ENCODE results near the gene GATM. TPM values are rescaled to one million over a fixed set of nuclear protein-coding genes. Genes with fewer than 3 reads are reported as not detected.
A peak's percentile ranks its signal among the peaks of the same experiment; 100 is the strongest.

The GATM gene
- total and polyA plus RNA-seq, 2 of the 4 experiments (the other 2 are of a cell fraction), result 0.10 to 0.18 TPM

- Histone ChIP-seq H3K27ac (ENCODE audit: insufficient read depth, low read length) (no peak overlapping the region), H2BK20ac (ENCODE audit: low read depth, low read length) (no peak overlapping the region), H3K23ac (ENCODE audit: low read depth, low read length) (no peak overlapping the region), H4K8ac (ENCODE audit: low read depth in 2 of 2, low read length in 2 of 2) (no peak overlapping the region), H3K4me1 (ENCODE audit: control insufficient read depth, insufficient read depth, low read length) (no peaks in the 10 kb centered on the region), H3K14ac (replicated peaks; ENCODE audit: low read depth, low read length) (no peak overlapping the region), H3K36me3 (ENCODE audit: control insufficient read depth, insufficient read depth, low read length) (no peaks in the 10 kb centered on the region), H2AK9ac (replicated peaks; ENCODE audit: low read depth, low read length, poor library complexity) (no peak overlapping the region), H3K56ac (ENCODE audit: extremely low read depth, insufficient read depth, low read length) (no peak overlapping the region), H4K91ac (ENCODE audit: insufficient read depth, low read depth, low read length) (no peak overlapping the region), H3K79me1 (ENCODE audit: low read depth in 1 of 2, low read length in 2 of 2) (no peaks in the 10 kb centered on the region), H3K4me2 (ENCODE audit: low read depth, low read length) (no peak overlapping the region), H2BK5ac (ENCODE audit: low read depth, low read length, poor library complexity, severe bottlenecking) (no peak overlapping the region), H3K9me1 (ENCODE audit: insufficient read depth, low read length) (no peaks in the 10 kb centered on the region), H3K27me3 (ENCODE audit: control insufficient read depth, insufficient read depth, low read length) (peaks cover 3% of the 10 kb centered on the region), H4K5ac (ENCODE audit: low read depth, low read length) (no peak overlapping the region), H3K4me3 (ENCODE audit: insufficient read depth, low read depth, low read length) (no peak overlapping the region), H3K18ac (ENCODE audit: low read depth, low read length) (no peak overlapping the region), H2AK5ac (ENCODE audit: low read depth, low read length) (no peak overlapping the region), H3K9me3 (ENCODE audit: control insufficient read depth, insufficient read depth, low read length) (no peaks in the 10 kb centered on the region), H4K20me1 (ENCODE audit: insufficient read depth, low read length) (no peaks in the 10 kb centered on the region), H3K9ac (ENCODE audit: low read depth, low read length) (no peak overlapping the region), H2AFZ (replicated peaks; ENCODE audit: low read length, poor library complexity) (no peak overlapping the region), H2BK120ac (ENCODE audit: low read depth, low read length) (no peak overlapping the region), H3K4ac (ENCODE audit: low read depth, low read length) (no peak overlapping the region), H2BK15ac (ENCODE audit: low read depth, low read length) (no peak overlapping the region)
- ChIA-PET POLR2A (ENCODE audit: unreplicated experiment) (no interaction called here), CTCF (no interaction called here)
- TF ChIP-seq BHLHE40 (IDR thresholded peaks at IDR 0.05; ENCODE audit: low read depth, low read length), result no peak
- TF ChIP-seq CEBPB (IDR thresholded peaks at IDR 0.05; ENCODE audit: low read depth, low read length), result no peak
- TF ChIP-seq SMC3 (IDR thresholded peaks at IDR 0.05; ENCODE audit: low read depth, low read length), result no peak
- no peak for TF ChIP-seq RFX5 (IDR thresholded peaks at IDR 0.05; ENCODE audit: low read depth, low read length)
- TF ChIP-seq MAFK (IDR thresholded peaks at IDR 0.05; ENCODE audit: low read depth, low read length), result peak; percentile 37; the same call in 1 of the 2 replicates
- in situ Hi-C loops (cut with MboI; ENCODE audit: low sequenced_read_pairs), result no loop called here
- ATAC-seq (ENCODE audit: low read depth) (no peak), DNase-seq (no peak)
- BruUV-seq (replicated peaks), result no TSS peak
- intact Hi-C loops (cut with micrococcal nuclease), result no loop called here
- dilution Hi-C loops (cut with HindIII; ENCODE audit: low sequenced_read_pairs, unreplicated experiment), result no loop called here
Measured at GRCh38 chr15:45362419-45362818, 15.9 kb downstream of the GATM start.
